ENCODE data around the gene SHISA6.

DNA sequence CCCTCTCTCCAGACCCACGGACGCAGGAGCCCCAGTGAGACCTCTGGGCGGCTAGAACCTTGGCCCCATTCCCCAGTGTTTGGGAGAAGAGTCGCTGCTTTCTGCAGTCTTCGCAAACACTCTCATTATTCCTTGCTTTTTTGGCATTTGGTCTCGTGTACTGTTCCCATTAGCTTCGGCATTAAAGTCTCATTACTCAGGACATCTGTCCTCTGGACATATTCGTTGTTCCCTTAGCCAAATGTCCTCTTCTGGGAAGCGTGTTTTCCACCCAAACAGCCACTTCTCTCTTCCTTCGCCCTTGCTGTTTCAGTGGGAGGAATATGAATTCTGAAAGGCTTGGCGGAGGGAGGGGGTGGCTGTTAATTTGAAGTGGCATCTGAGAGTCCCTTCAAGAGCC is 11.1 kb downstream of the SHISA6 start:
- TF ChIP-seq CTCF (IDR thresholded peaks at IDR 0.05) = no peak
- no peak for TF ChIP-seq POLR2A (IDR thresholded peaks at IDR 0.05)

Data from heart left ventricle (tissue), 13 donors.